ENCODE data around the gene ATXN3L. TPM values are rescaled to one million over a fixed set of nuclear protein-coding genes. Genes with fewer than 3 reads are reported as not detected.

Gene ATXN3L
- total RNA-seq, 1 experiment from 2014 or later: not detected

DNA sequence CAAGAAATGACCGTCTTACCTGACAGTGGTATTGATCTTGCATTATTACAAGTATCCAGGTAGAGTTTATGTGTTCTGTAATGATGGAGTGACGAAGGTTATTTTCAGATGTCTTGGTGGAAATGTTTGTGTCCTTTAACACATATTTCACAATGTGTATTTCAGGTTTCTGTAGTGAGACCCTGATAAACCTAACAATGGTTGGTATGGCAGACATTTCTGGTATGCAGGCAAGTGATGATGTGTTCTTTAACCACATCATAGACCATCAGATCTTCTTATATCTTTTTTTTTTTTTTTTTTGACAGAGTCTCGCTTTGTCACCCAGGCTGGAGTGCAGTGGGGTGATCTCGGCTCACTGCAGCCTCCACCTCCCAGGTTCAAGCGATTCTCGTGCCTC is 14.6 kb upstream of the ATXN3L start:
- Histone ChIP-seq H3K36me3 (ENCODE audit: low read depth, low read length) (no peaks in the 10 kb centered on the region), H4K20me1 (ENCODE audit: low read length) (no peaks in the 10 kb centered on the region), H3K79me2 (ENCODE audit: low read length) (no peaks in the 10 kb centered on the region), H3F3A (ENCODE audit: low read length, unreplicated experiment) (no peaks in the 10 kb centered on the region), H3K9ac (ENCODE audit: low read length) (no peak overlapping the region), H3K4me3 (ENCODE audit: low read length) (no peak overlapping the region), H3K27me3 (ENCODE audit: low read length) (no peaks in the 10 kb centered on the region), H3K4me1 (ENCODE audit: insufficient read depth, low read length) (no peaks in the 10 kb centered on the region), H3K27ac (ENCODE audit: low read length) (no peak overlapping the region), H3K9me3 (ENCODE audit: low read length) (no peaks in the 10 kb centered on the region), H2AFZ (ENCODE audit: low read length) (no peak overlapping the region), H3K4me2 (ENCODE audit: low read length) (no peak overlapping the region), H3K9me2 (replicated peaks; ENCODE audit: low read length) (no peaks in the 10 kb centered on the region)
- intact Hi-C loops (cut with micrococcal nuclease): no loop called here
- ChIA-PET POLR2A (ENCODE audit: unreplicated experiment) (no interaction called here), CTCF (no interaction called here)
- DNase-seq: no peak
- TF ChIP-seq EZH2phosphoT487 (IDR thresholded peaks at IDR 0.05; ENCODE audit: borderline replicate concordance, low read length) (no peak), EZH2 (IDR thresholded peaks at IDR 0.05; ENCODE audit: low read length, unreplicated experiment) (no peak)
- TF ChIP-seq, protein P1, sequence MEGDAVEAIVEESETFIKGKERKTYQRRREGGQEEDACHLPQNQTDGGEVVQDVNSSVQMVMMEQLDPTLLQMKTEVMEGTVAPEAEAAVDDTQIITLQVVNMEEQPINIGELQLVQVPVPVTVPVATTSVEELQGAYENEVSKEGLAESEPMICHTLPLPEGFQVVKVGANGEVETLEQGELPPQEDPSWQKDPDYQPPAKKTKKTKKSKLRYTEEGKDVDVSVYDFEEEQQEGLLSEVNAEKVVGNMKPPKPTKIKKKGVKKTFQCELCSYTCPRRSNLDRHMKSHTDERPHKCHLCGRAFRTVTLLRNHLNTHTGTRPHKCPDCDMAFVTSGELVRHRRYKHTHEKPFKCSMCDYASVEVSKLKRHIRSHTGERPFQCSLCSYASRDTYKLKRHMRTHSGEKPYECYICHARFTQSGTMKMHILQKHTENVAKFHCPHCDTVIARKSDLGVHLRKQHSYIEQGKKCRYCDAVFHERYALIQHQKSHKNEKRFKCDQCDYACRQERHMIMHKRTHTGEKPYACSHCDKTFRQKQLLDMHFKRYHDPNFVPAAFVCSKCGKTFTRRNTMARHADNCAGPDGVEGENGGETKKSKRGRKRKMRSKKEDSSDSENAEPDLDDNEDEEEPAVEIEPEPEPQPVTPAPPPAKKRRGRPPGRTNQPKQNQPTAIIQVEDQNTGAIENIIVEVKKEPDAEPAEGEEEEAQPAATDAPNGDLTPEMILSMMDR (conservative IDR thresholded peaks at IDR 0.05; ENCODE audit: low read depth, low read length): no peak
- BruUV-seq (replicated peaks): no TSS peak
- ATAC-seq: no peak

DNA sequence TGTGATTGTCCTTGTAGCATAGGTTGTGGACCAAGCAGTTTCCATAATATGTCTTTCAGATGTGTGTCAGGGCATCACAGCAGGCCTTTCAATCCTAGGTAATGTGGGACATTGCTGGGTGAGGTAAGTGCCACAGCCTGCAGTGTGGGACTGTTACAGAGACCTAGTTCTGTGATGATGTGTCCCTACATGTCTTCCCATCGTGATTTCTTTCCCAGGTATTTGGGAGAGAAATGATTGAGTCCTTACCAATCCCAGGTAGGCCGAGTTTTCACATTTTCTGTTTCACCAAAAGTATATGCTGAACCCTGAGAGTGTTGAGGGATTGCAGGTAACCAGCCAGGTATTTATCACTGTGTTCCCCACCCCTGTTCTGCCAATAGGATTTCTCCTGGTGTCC is 10.6 kb upstream of the ATXN3L start:
- no TSS peak for BruUV-seq (replicated peaks)
- no peak overlapping the region for H3K4me2 ChIP-seq (ENCODE audit: low read length)

GRCh38 chrX:13327666-13328065 is 7.8 kb upstream of the ATXN3L start:
- TF ChIP-seq EZH2 (IDR thresholded peaks at IDR 0.05; ENCODE audit: low read length, unreplicated experiment): no peak
- no peak overlapping the region for H3K9ac ChIP-seq (ENCODE audit: low read length)
- intact Hi-C loops (cut with micrococcal nuclease): no loop called here
- CTCF ChIA-PET: no interaction called here
- no peaks in the 10 kb centered on the region for H3K36me3 ChIP-seq (ENCODE audit: low read depth, low read length)
- H3K9me3 ChIP-seq (ENCODE audit: low read length): no peaks in the 10 kb centered on the region
- DNase-seq (no peak), ATAC-seq (no peak)
- POLR2A ChIA-PET (ENCODE audit: unreplicated experiment): interaction anchor here (0.6 kb wide), 1 partner anchor 46 kb away, joined by 3 read pairs; no protein-coding TSS in a partner anchor
- no peaks in the 10 kb centered on the region for H3K79me2 ChIP-seq (ENCODE audit: low read length)
- no TSS peak for BruUV-seq (replicated peaks)
- no peak overlapping the region for H3K4me3 ChIP-seq (ENCODE audit: low read length)
- H3K4me2 ChIP-seq (ENCODE audit: low read length): no peak overlapping the region
- no peak overlapping the region for H2AFZ ChIP-seq (ENCODE audit: low read length)
- no peak overlapping the region for H3K27ac ChIP-seq (ENCODE audit: low read length)
- H4K20me1 ChIP-seq (ENCODE audit: low read length): no peaks in the 10 kb centered on the region
- H3F3A ChIP-seq (ENCODE audit: low read length, unreplicated experiment): no peaks in the 10 kb centered on the region
- no peaks in the 10 kb centered on the region for H3K9me2 ChIP-seq (replicated peaks; ENCODE audit: low read length)
- no peaks in the 10 kb centered on the region for H3K4me1 ChIP-seq (ENCODE audit: insufficient read depth, low read length)
- no peaks in the 10 kb centered on the region for H3K27me3 ChIP-seq (ENCODE audit: low read length)

More for the DNA sequence above, 10.6 kb upstream of the ATXN3L start:
- POLR2A ChIA-PET (ENCODE audit: unreplicated experiment): no interaction called here
- no peak overlapping the region for H3K4me3 ChIP-seq (ENCODE audit: low read length)
- no peak overlapping the region for H3K9ac ChIP-seq (ENCODE audit: low read length)
- H3K27me3 ChIP-seq (ENCODE audit: low read length): no peaks in the 10 kb centered on the region
- no peaks in the 10 kb centered on the region for H3K4me1 ChIP-seq (ENCODE audit: insufficient read depth, low read length)
- ATAC-seq: no peak
- no peaks in the 10 kb centered on the region for H3K36me3 ChIP-seq (ENCODE audit: low read depth, low read length)
- TF ChIP-seq, protein P1 (conservative IDR thresholded peaks at IDR 0.05; ENCODE audit: low read depth, low read length): no peak
- TF ChIP-seq EZH2phosphoT487 (IDR thresholded peaks at IDR 0.05; ENCODE audit: borderline replicate concordance, low read length): no peak
- TF ChIP-seq EZH2 (IDR thresholded peaks at IDR 0.05; ENCODE audit: low read length, unreplicated experiment): no peak
- H4K20me1 ChIP-seq (ENCODE audit: low read length): no peaks in the 10 kb centered on the region
- H3F3A ChIP-seq (ENCODE audit: low read length, unreplicated experiment): no peaks in the 10 kb centered on the region
- H3K27ac ChIP-seq (ENCODE audit: low read length): no peak overlapping the region
- H3K79me2 ChIP-seq (ENCODE audit: low read length): no peaks in the 10 kb centered on the region
- no peak for DNase-seq
- H3K9me2 ChIP-seq (replicated peaks; ENCODE audit: low read length): no peaks in the 10 kb centered on the region
- H3K9me3 ChIP-seq (ENCODE audit: low read length): no peaks in the 10 kb centered on the region
- CTCF ChIA-PET: no interaction called here
- intact Hi-C loops (cut with micrococcal nuclease): no loop called here
- no peak overlapping the region for H2AFZ ChIP-seq (ENCODE audit: low read length)

All from PC-3 (cell line).